ENCODE results near the gene SNX9. TPM values are rescaled to one million over a fixed set of nuclear protein-coding genes. Genes with fewer than 3 reads are reported as not detected.

The SNX9 gene
- total RNA-seq, 1 experiment from 2014 or later: 31.3 TPM

DNA sequence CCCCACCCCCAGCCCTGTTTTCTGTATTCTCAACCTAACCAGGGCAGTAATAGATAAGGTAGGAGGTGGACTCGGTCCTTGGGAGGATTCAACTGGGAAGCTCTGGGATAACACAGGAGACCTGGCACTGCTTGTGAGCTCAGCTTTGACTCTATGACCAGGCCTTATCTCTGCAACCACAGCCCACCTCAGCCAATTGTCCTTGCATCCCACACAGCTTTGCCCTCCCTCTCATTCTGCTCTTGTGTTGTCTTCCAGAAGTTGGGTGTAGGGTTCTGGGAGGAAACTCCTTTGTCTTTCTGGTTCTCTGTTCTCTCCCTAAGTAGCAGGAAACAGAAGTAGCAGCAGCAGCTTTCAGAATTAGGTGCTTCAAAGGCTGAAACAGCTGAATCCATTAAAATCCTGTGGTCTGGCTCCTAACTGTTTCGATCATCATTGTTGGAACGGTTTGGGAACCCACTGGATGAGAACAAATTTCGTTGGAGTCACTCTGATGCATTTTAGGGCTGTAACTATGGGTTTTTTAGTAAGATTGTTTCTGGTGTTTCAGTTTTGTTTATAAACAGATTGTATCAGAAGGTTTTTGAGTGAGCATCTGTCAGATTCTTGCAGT is 32.4 kb upstream of the SNX9 start:
- no peak for DNase-seq
- no peak overlapping the region for H4K5ac ChIP-seq (ENCODE audit: insufficient read length, low read depth, low read length)
- no peak overlapping the region for H2BK20ac ChIP-seq (ENCODE audit: low read depth, low read length, poor library complexity, severe bottlenecking)
- TF ChIP-seq, protein P1, sequence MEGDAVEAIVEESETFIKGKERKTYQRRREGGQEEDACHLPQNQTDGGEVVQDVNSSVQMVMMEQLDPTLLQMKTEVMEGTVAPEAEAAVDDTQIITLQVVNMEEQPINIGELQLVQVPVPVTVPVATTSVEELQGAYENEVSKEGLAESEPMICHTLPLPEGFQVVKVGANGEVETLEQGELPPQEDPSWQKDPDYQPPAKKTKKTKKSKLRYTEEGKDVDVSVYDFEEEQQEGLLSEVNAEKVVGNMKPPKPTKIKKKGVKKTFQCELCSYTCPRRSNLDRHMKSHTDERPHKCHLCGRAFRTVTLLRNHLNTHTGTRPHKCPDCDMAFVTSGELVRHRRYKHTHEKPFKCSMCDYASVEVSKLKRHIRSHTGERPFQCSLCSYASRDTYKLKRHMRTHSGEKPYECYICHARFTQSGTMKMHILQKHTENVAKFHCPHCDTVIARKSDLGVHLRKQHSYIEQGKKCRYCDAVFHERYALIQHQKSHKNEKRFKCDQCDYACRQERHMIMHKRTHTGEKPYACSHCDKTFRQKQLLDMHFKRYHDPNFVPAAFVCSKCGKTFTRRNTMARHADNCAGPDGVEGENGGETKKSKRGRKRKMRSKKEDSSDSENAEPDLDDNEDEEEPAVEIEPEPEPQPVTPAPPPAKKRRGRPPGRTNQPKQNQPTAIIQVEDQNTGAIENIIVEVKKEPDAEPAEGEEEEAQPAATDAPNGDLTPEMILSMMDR (conservative IDR thresholded peaks at IDR 0.05): no peak
- H3K79me2 ChIP-seq (ENCODE audit: insufficient read depth, low read length): no peaks in the 10 kb centered on the region
- no peaks in the 10 kb centered on the region for H3K9me3 ChIP-seq (ENCODE audit: control insufficient read depth, low read depth, low read length)
- H3K79me1 ChIP-seq (ENCODE audit: insufficient read depth, low read depth, low read length, poor library complexity, severe bottlenecking): no peaks in the 10 kb centered on the region
- no peaks in the 10 kb centered on the region; the same call in 1 of the 2 replicates for H3K4me1 ChIP-seq (ENCODE audit: insufficient read depth, low read length)
- Mint-ChIP-seq H3K9me3 (peaks cover 0 to 2% of the 10 kb centered on the region in 2 experiments; a peak in 1 of 5 replicates), H3K27ac (no peak overlapping the region), H3K4me1 (no peaks in the 10 kb centered on the region), H3K4me3 (no peak overlapping the region), H3K27me3 (ENCODE audit: low read depth) (peaks cover 2% of the 10 kb centered on the region; the same call in 1 of the 2 replicates), H3K36me3 (ENCODE audit: insufficient read depth in 1 of 3, low read depth in 3 of 3) (peaks cover 0 to 2% (median 0%) of the 10 kb centered on the region in 3 experiments; a peak in 1 of 7 replicates)
- H3K23me2 ChIP-seq (ENCODE audit: insufficient read length, low read depth, low read length, poor library complexity, severe bottlenecking): no peaks in the 10 kb centered on the region
- no peak overlapping the region for H2BK15ac ChIP-seq (ENCODE audit: low read depth, low read length)
- no peak overlapping the region for H4K91ac ChIP-seq (ENCODE audit: insufficient read length, low read depth, low read length)
- H2BK5ac ChIP-seq (ENCODE audit: insufficient read length, low read length): no peak overlapping the region
- no peak overlapping the region for H2BK120ac ChIP-seq (ENCODE audit: low read depth, low read length, poor library complexity, severe bottlenecking)
- no peaks in the 10 kb centered on the region for H3K27me3 ChIP-seq (ENCODE audit: insufficient read depth, low read length)
- WGBS (ENCODE audit: extremely low coverage, insufficient read length, low lambda C conversion rate): no CpG with 5 or more reads among the region's 4 CpGs
- no peak overlapping the region for H3K4me2 ChIP-seq (ENCODE audit: insufficient read depth, insufficient read length, low read length)
- no peak overlapping the region for H3K18ac ChIP-seq (ENCODE audit: insufficient read length, low read depth, low read length)
- H2BK12ac ChIP-seq (ENCODE audit: insufficient read length, low read depth, low read length): no peak overlapping the region
- no peak overlapping the region for H4K8ac ChIP-seq (replicated peaks; ENCODE audit: insufficient read length, low read depth, low read length)
- H3T11ph ChIP-seq (ENCODE audit: low read length): no peak overlapping the region
- no peak overlapping the region for H3K4ac ChIP-seq (ENCODE audit: low read depth, low read length)
- H2AFZ ChIP-seq (ENCODE audit: low read length): peak overlapping the region; percentile 60
- no peak overlapping the region for H3K9ac ChIP-seq (ENCODE audit: extremely low read depth, insufficient read length, low read length)
- H3K56ac ChIP-seq (ENCODE audit: insufficient read length, low read depth, low read length): no peak overlapping the region
- H2AK5ac ChIP-seq (ENCODE audit: insufficient read length, low read length): no peak overlapping the region
- no peak overlapping the region for H3K27ac ChIP-seq (ENCODE audit: insufficient read length, low read depth, low read length)
- H3K23ac ChIP-seq (ENCODE audit: insufficient read length, low read depth, low read length): no peak overlapping the region
- H4K20me1 ChIP-seq (ENCODE audit: control insufficient read depth, insufficient read depth, insufficient read length): no peaks in the 10 kb centered on the region
- no peak overlapping the region for H3K14ac ChIP-seq (ENCODE audit: insufficient read depth, low read length)

Measured in H9 (cell line).